KMS-11 (cell line): ENCODE measurements around the gene SLC2A4RG.

Source experiments
- H2AFZ ChIP-seq: fragments of 200-600 bp; sonication (generic); 2 replicates; pipeline ENCODE4 v1.6.1; 2016; ENCODE audit warnings: antibody characterized with exemption, mixed run types, low read depth
- H3K27ac ChIP-seq: fragments of 200-600 bp; sonication (generic); 2 replicates; pipeline ENCODE4 v1.6.1; 2016; ENCODE audit warnings: mild to moderate bottlenecking, mixed run types
- H3K27me3 ChIP-seq: fragments of 200-600 bp; sonication (generic); 2 replicates; pipeline ENCODE4 v1.6.1; 2017; ENCODE audit warnings: mild to moderate bottlenecking, low read depth, mixed run types, moderate library complexity; ENCODE audit not compliant: insufficient read depth
- H3K36me3 ChIP-seq: fragments of 200-600 bp; sonication (generic); 2 replicates; pipeline ENCODE4 v1.6.1; 2017; ENCODE audit warnings: mild to moderate bottlenecking, mixed run types; ENCODE audit not compliant: insufficient read depth
- H3K4me1 ChIP-seq: fragments of 200-600 bp; sonication (generic); 2 replicates; pipeline ENCODE4 v1.6.1; 2016; ENCODE audit warnings: mild to moderate bottlenecking, low read depth, mixed run types; ENCODE audit not compliant: poor library complexity, severe bottlenecking
- H3K4me2 ChIP-seq: fragments of 200-600 bp; sonication (generic); 2 replicates; pipeline ENCODE4 v1.7.0; 2016; ENCODE audit warnings: mild to moderate bottlenecking, mixed run types
- H3K4me3 ChIP-seq: fragments of 200-600 bp; sonication (generic); IDR thresholded peaks from 2 replicates; pipeline ENCODE4 v1.6.1; 2017; ENCODE audit warnings: low read depth, low read length, mixed read lengths; ENCODE audit not compliant: insufficient read depth
- H3K79me2 ChIP-seq: fragments of 200-600 bp; sonication (generic); 2 replicates; pipeline ENCODE4 v1.6.1; 2016; ENCODE audit warnings: low read depth, mixed run types; ENCODE audit not compliant: insufficient read depth
- H3K9ac ChIP-seq: fragments of 200-600 bp; sonication (generic); 2 replicates; pipeline ENCODE4 v1.6.1; 2016; ENCODE audit warnings: mild to moderate bottlenecking, mixed run types
- H4K20me1 ChIP-seq: fragments of 200-600 bp; sonication (generic); 2 replicates; pipeline ENCODE4 v1.6.1; 2016; ENCODE audit warnings: mild to moderate bottlenecking, mixed run types; ENCODE audit not compliant: insufficient read depth
- CTCF ChIP-seq: fragments of 200-600 bp; sonication (generic); conservative IDR thresholded peaks from 2 replicates; pipeline ENCODE4 v1.6.1; 2017; ENCODE audit warnings: low read depth, mild to moderate bottlenecking, antibody characterized with exemption, low read length, moderate library complexity, mixed read lengths

Gene SLC2A4RG

GRCh38 chr20:63741354-63741675, 1.7 kb downstream of the SLC2A4RG start:
- Histone ChIP-seq H3K27ac (no peak overlapping the region), H2AFZ (no peak overlapping the region), H3K4me3 (no peak overlapping the region), H3K4me2 (peak overlapping the region; percentile 45; the same call in 1 of the 2 replicates), H3K9ac (no peak overlapping the region; the same call in 1 of the 2 replicates), H3K36me3 (no peaks in the 10 kb centered on the region), H3K27me3 (no peaks in the 10 kb centered on the region), H3K4me1 (peaks cover 18% of the 10 kb centered on the region), H3K79me2 (peaks cover 8% of the 10 kb centered on the region; the same call in 1 of the 2 replicates), H4K20me1 (no peaks in the 10 kb centered on the region)
- TF ChIP-seq CTCF, result no peak

- peaks cover 5% of the 10 kb centered on the region; the same call in 1 of the 2 replicates for H3K79me2 ChIP-seq
- H4K20me1 ChIP-seq, result no peaks in the 10 kb centered on the region
- no peaks in the 10 kb centered on the region for H3K27me3 ChIP-seq
- no peak overlapping the region; the same call in 1 of the 2 replicates for H3K9ac ChIP-seq
- TF ChIP-seq CTCF, result no peak
- H3K4me1 ChIP-seq, result peaks cover 18% of the 10 kb centered on the region
- no peaks in the 10 kb centered on the region for H3K36me3 ChIP-seq
- peak overlapping the region; percentile 45; the same call in 1 of the 2 replicates for H3K4me2 ChIP-seq
- no peak overlapping the region for H2AFZ ChIP-seq
- H3K4me3 ChIP-seq, result no peak overlapping the region
- no peak overlapping the region for H3K27ac ChIP-seq
Measured at GRCh38 chr20:63741676-63742380, 2.3 kb downstream of the SLC2A4RG start.

GRCh38 chr20:63742381-63743024, 2.9 kb downstream of the SLC2A4RG start:
- H3K4me3 ChIP-seq, result no peak overlapping the region
- H3K79me2 ChIP-seq, result no peaks in the 10 kb centered on the region; the same call in 1 of the 2 replicates
- TF ChIP-seq CTCF, result no peak
- no peak overlapping the region for H2AFZ ChIP-seq
- no peaks in the 10 kb centered on the region for H3K27me3 ChIP-seq
- H3K27ac ChIP-seq, result no peak overlapping the region
- no peaks in the 10 kb centered on the region for H4K20me1 ChIP-seq
- no peak overlapping the region for H3K4me2 ChIP-seq
- H3K36me3 ChIP-seq, result no peaks in the 10 kb centered on the region
- H3K4me1 ChIP-seq, result peaks cover 18% of the 10 kb centered on the region
- H3K9ac ChIP-seq, result no peak overlapping the region

GRCh38 chr20:63743210-63743970, 3.8 kb downstream of the SLC2A4RG start:
- no peak overlapping the region for H3K4me2 ChIP-seq
- no peaks in the 10 kb centered on the region; the same call in 1 of the 2 replicates for H3K79me2 ChIP-seq
- no peaks in the 10 kb centered on the region for H4K20me1 ChIP-seq
- no peak overlapping the region for H3K27ac ChIP-seq
- no peak overlapping the region for H2AFZ ChIP-seq
- no peak for TF ChIP-seq CTCF
- no peaks in the 10 kb centered on the region for H3K36me3 ChIP-seq
- H3K4me3 ChIP-seq, result no peak overlapping the region
- peaks cover 14% of the 10 kb centered on the region for H3K4me1 ChIP-seq
- H3K9ac ChIP-seq, result no peak overlapping the region
- H3K27me3 ChIP-seq, result peaks cover 6% of the 10 kb centered on the region; the same call in 1 of the 2 replicates
